KMS-11 (cell line): ENCODE measurements around the gene CMTR2.
"Not testable (repeated sequence)": the region's sequence is repeated elsewhere in the genome, so short reads cannot be mapped to it uniquely, and the experiment has no call there.

Source experiments
- H2AFZ ChIP-seq: fragments of 200-600 bp; sonication (generic); 2 replicates; pipeline ENCODE4 v1.6.1; 2016; ENCODE audit warnings: antibody characterized with exemption, mixed run types, low read depth
- H3K27ac ChIP-seq: fragments of 200-600 bp; sonication (generic); 2 replicates; pipeline ENCODE4 v1.6.1; 2016; ENCODE audit warnings: mild to moderate bottlenecking, mixed run types
- H3K27me3 ChIP-seq: fragments of 200-600 bp; sonication (generic); 2 replicates; pipeline ENCODE4 v1.6.1; 2017; ENCODE audit warnings: mild to moderate bottlenecking, low read depth, mixed run types, moderate library complexity; ENCODE audit not compliant: insufficient read depth
- H3K36me3 ChIP-seq: fragments of 200-600 bp; sonication (generic); 2 replicates; pipeline ENCODE4 v1.6.1; 2017; ENCODE audit warnings: mild to moderate bottlenecking, mixed run types; ENCODE audit not compliant: insufficient read depth
- H3K4me1 ChIP-seq: fragments of 200-600 bp; sonication (generic); 2 replicates; pipeline ENCODE4 v1.6.1; 2016; ENCODE audit warnings: mild to moderate bottlenecking, low read depth, mixed run types; ENCODE audit not compliant: poor library complexity, severe bottlenecking
- H3K4me2 ChIP-seq: fragments of 200-600 bp; sonication (generic); 2 replicates; pipeline ENCODE4 v1.7.0; 2016; ENCODE audit warnings: mild to moderate bottlenecking, mixed run types
- H3K4me3 ChIP-seq: fragments of 200-600 bp; sonication (generic); IDR thresholded peaks from 2 replicates; pipeline ENCODE4 v1.6.1; 2017; ENCODE audit warnings: low read depth, low read length, mixed read lengths; ENCODE audit not compliant: insufficient read depth
- H3K79me2 ChIP-seq: fragments of 200-600 bp; sonication (generic); 2 replicates; pipeline ENCODE4 v1.6.1; 2016; ENCODE audit warnings: low read depth, mixed run types; ENCODE audit not compliant: insufficient read depth
- H3K9ac ChIP-seq: fragments of 200-600 bp; sonication (generic); 2 replicates; pipeline ENCODE4 v1.6.1; 2016; ENCODE audit warnings: mild to moderate bottlenecking, mixed run types
- H4K20me1 ChIP-seq: fragments of 200-600 bp; sonication (generic); 2 replicates; pipeline ENCODE4 v1.6.1; 2016; ENCODE audit warnings: mild to moderate bottlenecking, mixed run types; ENCODE audit not compliant: insufficient read depth
- TF ChIP-seq, protein P1 (sequence below): fragments of 200-600 bp; sonication (generic); conservative IDR thresholded peaks from 2 replicates; pipeline ENCODE4 v1.6.1; 2017; ENCODE audit warnings: low read depth, mild to moderate bottlenecking, antibody characterized with exemption, low read length, moderate library complexity, mixed read lengths

The CMTR2 gene

DNA sequence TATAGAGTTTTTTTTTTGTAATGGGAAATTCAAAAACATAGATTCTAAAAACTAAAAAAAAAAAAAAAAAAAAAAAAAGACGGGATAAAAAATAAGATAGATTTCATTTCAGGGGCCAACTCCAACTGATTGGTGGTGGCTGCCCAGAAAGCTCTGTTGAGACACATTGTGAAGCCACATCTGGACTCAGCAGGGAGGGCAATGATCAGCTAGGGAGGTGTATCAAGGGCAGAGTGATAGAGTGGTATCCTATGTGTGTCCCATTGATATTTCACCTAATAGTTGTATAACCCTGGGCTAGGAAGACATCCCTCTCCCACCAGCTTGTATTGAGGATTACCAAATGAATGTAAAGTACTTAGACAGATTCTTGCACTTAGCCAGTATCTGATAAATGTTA is 6.7 kb upstream of the CMTR2 start:
- no peak overlapping the region for H2AFZ ChIP-seq
- no peaks in the 10 kb centered on the region for H4K20me1 ChIP-seq
- no peak overlapping the region for H3K9ac ChIP-seq

DNA sequence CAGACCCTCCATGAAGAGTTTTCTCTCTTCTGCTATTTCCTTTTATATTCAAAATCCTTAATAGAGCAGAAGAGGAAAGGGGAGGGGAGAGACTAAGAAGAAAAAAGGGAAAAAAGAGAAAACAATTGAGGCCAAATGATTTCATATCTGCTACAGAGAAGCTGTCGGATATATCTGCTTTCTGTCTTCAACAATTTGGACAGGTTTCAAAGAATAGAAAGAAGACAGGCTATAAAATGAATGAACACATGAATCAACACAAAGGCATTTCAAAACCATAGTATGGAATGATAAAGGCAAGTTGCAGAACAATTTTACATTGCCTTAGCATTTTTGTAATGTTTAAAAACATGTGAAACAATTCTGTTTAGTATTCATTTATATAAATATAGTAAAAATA is 4.7 kb upstream of the CMTR2 start:
- Histone ChIP-seq H3K4me3 (no peak overlapping the region), H3K27me3 (no peaks in the 10 kb centered on the region)
- TF ChIP-seq, protein P1, sequence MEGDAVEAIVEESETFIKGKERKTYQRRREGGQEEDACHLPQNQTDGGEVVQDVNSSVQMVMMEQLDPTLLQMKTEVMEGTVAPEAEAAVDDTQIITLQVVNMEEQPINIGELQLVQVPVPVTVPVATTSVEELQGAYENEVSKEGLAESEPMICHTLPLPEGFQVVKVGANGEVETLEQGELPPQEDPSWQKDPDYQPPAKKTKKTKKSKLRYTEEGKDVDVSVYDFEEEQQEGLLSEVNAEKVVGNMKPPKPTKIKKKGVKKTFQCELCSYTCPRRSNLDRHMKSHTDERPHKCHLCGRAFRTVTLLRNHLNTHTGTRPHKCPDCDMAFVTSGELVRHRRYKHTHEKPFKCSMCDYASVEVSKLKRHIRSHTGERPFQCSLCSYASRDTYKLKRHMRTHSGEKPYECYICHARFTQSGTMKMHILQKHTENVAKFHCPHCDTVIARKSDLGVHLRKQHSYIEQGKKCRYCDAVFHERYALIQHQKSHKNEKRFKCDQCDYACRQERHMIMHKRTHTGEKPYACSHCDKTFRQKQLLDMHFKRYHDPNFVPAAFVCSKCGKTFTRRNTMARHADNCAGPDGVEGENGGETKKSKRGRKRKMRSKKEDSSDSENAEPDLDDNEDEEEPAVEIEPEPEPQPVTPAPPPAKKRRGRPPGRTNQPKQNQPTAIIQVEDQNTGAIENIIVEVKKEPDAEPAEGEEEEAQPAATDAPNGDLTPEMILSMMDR, result no peak

More for the DNA sequence above, 6.7 kb upstream of the CMTR2 start:
- Histone ChIP-seq H3K27ac (no peak overlapping the region), H3K4me2 (no peak overlapping the region), H3K4me3 (no peak overlapping the region), H3K4me1 (no peaks in the 10 kb centered on the region), H3K79me2 (no peaks in the 10 kb centered on the region), H3K36me3 (no peaks in the 10 kb centered on the region), H3K27me3 (no peaks in the 10 kb centered on the region)
- TF ChIP-seq, protein P1, result no peak

DNA sequence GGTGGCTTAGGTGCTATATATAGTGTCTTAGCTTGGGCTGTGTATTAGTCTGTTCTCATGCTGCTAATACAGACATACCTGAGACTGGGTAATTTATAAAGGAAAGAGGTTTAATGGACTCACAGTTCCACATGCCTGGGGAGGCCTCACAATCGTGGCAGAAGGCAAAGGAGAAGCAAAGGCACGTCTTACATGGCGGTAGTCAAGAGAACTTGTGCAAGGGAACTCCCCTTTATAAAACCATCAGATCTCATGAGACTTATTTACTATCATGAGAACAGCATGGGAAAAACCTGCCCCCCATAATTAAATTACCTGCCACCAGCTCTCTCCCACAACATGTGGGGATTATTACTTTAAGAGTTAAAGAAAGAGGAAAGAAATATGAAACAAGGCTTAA is 2.9 kb upstream of the CMTR2 start:
- H3K36me3 ChIP-seq, H3K4me3 ChIP-seq, H3K4me2 ChIP-seq, H4K20me1 ChIP-seq, H3K27ac ChIP-seq, H3K27me3 ChIP-seq, H2AFZ ChIP-seq, H3K9ac ChIP-seq: not testable (repeated sequence)
- Histone ChIP-seq H3K4me1 (peaks cover 13% of the 10 kb centered on the region), H3K79me2 (peaks cover 12% of the 10 kb centered on the region)

More for the DNA sequence above, 4.7 kb upstream of the CMTR2 start:
- Histone ChIP-seq H3K27ac (no peak overlapping the region), H2AFZ (no peak overlapping the region), H3K4me1 (peaks cover 3% of the 10 kb centered on the region), H3K79me2 (no peaks in the 10 kb centered on the region), H3K4me2 (no peak overlapping the region), H4K20me1 (no peaks in the 10 kb centered on the region), H3K36me3 (no peaks in the 10 kb centered on the region), H3K9ac (no peak overlapping the region)

DNA sequence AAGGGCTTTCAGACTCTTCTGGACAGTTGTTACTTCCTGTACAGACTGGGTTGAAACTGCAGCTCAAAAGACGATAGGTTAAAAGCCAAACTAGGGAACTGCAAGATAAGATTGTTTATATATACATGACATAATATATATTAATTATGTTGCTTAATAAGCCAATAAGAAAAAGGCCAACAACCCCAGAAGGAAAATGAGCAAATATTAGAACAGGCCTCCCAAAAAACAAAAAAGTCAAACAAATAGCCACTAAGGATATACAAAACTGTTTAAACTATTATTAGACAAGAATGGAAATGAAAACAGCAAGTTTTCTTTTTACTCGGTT is 495 bp upstream of the CMTR2 start:
- TF ChIP-seq, protein P1, result no peak
- H3K4me2 ChIP-seq, result peak overlapping the region; percentile 81
- H3K4me1 ChIP-seq, result peaks cover 13% of the 10 kb centered on the region
- H3K27ac ChIP-seq, result peak overlapping the region; percentile 30; the same call in 1 of the 2 replicates
- 0 out of 2 replicates have a peak overlapping the region, but pooled peaks have one; percentile 21 for H3K9ac ChIP-seq
- no peak overlapping the region for H3K4me3 ChIP-seq
- H3K27me3 ChIP-seq, result no peaks in the 10 kb centered on the region
- peak overlapping the region; percentile 72 for H2AFZ ChIP-seq
- H4K20me1 ChIP-seq, result no peaks in the 10 kb centered on the region
- no peaks in the 10 kb centered on the region for H3K36me3 ChIP-seq
- peaks cover 17% of the 10 kb centered on the region for H3K79me2 ChIP-seq

DNA sequence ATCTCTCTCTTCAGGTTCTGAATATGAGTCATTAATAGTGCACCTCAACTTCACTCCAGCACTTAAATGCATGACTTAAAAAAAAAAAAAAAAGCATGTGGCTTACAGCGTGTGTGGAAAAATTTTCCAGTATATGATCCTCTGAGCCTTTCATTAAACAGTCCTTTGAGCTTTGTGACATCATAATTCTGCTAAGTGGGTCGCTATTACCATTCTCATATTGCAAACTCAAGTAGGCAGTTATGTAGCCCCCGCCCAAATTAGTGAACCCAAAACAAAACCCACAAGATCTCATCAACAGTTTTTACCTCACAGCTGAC is 672 bp downstream of the CMTR2 start:
- H3K79me2 ChIP-seq, result peaks cover 17% of the 10 kb centered on the region
- no peaks in the 10 kb centered on the region for H3K36me3 ChIP-seq
- TF ChIP-seq, protein P1, result no peak
- H3K4me2 ChIP-seq, result peak overlapping the region; percentile 74
- H3K9ac ChIP-seq, result peak overlapping the region; percentile 87
- H3K4me1 ChIP-seq, result peaks cover 13% of the 10 kb centered on the region
- no peak overlapping the region for H3K4me3 ChIP-seq
- H4K20me1 ChIP-seq, result no peaks in the 10 kb centered on the region
- H3K27me3 ChIP-seq, result no peaks in the 10 kb centered on the region
- H2AFZ ChIP-seq, result peak overlapping the region; percentile 93
- H3K27ac ChIP-seq, result peak overlapping the region; percentile 77
